Right lobe of liver (tissue), 4 donors: ENCODE data around the gene KLHL41.

ENCODE experiments used
- POLR2A ChIP-seq: fragments of 450-650 bp; IDR thresholded peaks from one replicate; pipeline ENCODE4 v1.6.1; 2017; ENCODE audit warnings: antibody characterized with exemption, mild to moderate bottlenecking
- TF ChIP-seq, protein P1 (sequence below), 4 donors: fragments of 200-600 bp in 3 of 4; fragments of 450-650 bp in 1 of 4; IDR thresholded peaks; one replicate each; pipeline versions ENCODE4 v1.5.1 to v1.8.0; 2016 to 2022; ENCODE audit warnings: antibody characterized with exemption in 4 of 4, mild to moderate bottlenecking in 2 of 4
- donor health status: DM: no; HTN: no; CAD: no.
- donor health status: DM: no; HTN: no; CAD: no.
- donor health status: DM: no; HTN: yes; CAD: no.

DNA sequence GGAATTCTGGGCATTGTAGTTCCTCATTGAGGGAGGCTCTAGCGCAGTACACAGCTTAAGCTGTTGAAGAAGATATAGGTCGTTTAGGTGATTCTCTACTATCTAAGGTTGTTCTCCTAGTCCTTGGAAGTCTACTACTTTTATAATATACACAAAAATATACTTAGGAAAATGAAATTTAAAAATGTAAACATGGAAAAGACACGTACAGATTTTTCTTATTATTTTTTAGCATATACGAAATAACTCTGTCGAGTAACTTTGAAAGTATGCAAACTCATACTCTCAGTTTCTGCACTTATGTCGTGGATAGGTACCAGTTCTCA is 64.4 kb downstream of the KLHL41 start:
- no peak for TF ChIP-seq POLR2A
- TF ChIP-seq, protein P1, sequence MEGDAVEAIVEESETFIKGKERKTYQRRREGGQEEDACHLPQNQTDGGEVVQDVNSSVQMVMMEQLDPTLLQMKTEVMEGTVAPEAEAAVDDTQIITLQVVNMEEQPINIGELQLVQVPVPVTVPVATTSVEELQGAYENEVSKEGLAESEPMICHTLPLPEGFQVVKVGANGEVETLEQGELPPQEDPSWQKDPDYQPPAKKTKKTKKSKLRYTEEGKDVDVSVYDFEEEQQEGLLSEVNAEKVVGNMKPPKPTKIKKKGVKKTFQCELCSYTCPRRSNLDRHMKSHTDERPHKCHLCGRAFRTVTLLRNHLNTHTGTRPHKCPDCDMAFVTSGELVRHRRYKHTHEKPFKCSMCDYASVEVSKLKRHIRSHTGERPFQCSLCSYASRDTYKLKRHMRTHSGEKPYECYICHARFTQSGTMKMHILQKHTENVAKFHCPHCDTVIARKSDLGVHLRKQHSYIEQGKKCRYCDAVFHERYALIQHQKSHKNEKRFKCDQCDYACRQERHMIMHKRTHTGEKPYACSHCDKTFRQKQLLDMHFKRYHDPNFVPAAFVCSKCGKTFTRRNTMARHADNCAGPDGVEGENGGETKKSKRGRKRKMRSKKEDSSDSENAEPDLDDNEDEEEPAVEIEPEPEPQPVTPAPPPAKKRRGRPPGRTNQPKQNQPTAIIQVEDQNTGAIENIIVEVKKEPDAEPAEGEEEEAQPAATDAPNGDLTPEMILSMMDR (IDR thresholded peaks at IDR 0.05): no peak
